ENCODE measurements around the gene SLC5A10.
"Not testable (repeated sequence)": the region's sequence is repeated elsewhere in the genome, so short reads cannot be mapped to it uniquely, and the experiment has no call there.

SLC5A10 gene

DNA sequence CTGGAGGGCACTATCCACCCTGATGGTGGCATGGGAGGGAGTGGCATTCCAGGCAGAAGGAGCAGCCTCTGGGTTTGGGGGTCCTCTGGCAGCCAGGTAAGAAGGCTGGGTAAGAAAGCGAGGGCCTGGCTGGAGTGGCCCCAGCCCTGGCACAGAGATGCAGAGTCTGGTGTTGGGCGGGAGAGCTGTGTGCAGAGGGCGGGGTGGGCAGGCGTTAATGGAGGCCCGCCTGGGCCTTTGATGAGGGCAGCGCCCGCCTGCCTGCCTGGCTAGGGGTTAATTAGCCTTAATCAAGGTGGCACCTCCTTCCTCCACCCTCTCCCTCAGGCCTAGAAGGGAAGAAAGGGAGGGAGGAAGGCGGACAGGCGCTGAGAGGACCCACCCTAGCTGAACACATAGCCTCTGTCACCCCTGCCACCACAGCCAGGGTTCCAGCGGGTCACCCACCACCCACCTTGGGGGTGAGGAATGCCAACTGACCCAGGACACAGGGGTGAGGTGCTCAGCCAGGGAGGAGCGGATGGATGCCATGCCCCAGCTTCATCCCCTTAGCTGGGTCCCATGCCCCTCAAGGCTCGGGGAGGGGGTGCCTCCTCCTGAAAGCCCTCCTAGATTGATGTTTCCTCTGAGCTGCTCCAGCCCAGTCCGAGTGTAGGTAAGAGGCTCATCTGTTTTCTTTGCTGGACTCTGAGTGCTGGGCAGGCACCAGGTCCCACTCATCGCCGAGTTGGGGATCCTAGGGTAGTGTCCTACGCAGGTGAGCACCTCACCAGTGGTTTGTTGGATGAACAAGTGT, 66.0 kb downstream of the SLC5A10 start:
- no peak for DNase-seq (ENCODE audit: low read depth in 2 of 2)

DNA sequence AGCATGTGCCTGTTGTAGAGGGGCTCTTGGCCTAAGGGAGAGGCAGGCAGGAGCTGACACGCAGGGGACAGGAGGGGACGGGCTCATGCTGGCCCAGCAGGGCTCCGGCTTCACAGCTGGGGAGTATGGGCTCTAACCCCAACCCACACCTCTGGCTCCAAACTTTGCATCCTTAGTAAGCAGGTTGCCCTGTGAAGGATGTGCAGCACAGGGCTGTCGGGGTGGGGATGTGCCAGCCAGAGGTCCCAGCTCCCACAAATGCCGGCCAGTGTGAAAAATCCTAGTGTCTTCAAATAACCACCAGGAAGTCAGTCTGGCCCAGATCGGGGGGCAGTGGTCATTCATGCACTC, 66.6 kb downstream of the SLC5A10 start:
- no peak for DNase-seq (ENCODE audit: low read depth in 2 of 2)

DNA sequence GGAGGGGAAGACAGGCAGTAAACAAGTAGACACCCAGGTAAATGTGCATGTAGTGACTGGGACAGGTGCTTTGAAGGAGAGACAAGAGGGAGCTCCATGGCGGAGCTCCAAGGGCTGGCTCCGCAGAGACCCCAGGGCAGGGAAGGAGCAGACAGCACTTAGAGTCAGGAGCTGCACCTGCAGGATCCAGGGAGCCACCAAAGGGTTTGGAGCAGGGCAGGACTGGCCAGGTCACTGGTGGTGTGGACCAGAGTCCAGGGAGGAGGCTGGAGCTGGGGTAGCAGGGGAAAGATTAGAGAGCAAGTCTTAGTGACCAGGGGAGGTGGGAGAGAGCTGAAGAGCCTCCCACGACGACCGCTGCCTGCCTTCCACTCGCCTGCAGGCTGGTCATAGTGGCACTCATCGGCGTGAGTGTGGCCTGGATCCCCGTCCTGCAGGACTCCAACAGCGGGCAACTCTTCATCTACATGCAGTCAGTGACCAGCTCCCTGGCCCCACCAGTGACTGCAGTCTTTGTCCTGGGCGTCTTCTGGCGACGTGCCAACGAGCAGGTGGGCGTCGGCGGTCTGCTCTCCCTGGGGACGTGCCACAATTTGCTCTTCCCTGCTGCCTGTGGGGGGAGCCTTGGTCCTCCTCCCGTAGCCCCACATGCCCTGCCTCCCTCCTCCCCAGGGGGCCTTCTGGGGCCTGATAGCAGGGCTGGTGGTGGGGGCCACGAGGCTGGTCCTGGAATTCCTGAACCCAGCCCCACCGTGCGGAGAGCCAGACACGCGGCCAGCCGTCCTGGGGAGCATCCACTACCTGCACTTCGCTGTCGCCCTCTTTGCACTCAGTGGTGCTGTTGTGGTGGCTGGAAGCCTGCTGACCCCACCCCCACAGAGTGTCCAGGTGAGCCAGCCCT, 67.3 kb downstream of the SLC5A10 start:
- DNase-seq (ENCODE audit: low read depth in 2 of 2), result no peak

DNA sequence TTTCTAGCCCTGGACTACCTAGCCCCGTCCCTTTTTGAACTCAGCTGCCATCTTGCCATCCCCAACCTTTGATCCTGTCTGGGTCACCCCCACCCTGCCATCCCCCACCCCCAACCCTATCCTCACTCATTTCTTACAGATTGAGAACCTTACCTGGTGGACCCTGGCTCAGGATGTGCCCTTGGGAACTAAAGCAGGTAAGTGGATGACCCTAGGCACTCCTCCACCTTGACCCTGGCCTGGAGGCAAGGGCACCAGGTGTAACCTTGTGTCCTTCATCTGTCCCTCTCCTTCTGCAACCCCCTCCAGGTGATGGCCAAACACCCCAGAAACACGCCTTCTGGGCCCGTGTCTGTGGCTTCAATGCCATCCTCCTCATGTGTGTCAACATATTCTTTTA, 68.1 kb downstream of the SLC5A10 start:
- DNase-seq (ENCODE audit: low read depth in 2 of 2), result no peak

DNA sequence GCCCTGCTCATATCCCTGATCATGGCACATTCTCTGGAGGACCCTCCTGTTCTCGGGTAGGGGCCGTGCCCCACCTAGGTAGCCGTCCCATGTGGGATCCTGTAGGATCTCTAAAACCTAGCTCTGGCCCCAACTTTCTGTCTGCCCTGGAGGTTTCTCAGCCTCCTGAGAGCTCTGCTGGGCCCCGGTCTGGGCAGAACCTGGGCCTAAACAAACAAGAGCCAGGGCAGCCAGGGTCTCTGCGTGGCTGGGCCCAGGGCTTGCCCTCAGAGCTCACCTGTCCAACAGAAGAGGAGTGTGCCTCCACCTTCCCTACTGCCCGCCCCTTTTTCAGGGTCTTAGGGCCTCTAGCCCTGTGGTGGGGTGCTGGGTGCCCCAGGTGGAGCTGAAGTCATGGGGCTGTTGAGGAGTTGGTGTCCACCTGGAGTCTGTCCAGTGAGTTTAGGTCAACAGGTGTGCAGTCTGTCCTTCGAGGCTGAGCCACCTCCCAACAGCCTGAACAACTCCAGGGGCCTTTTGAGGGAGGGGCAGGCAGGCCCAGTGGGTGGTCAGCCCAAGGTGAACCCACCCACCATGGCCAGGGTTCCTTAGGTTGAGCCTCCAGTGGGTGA, 69.2 kb downstream of the SLC5A10 start:
- DNase-seq (ENCODE audit: low read depth in 2 of 2), result not testable (repeated sequence)

DNA sequence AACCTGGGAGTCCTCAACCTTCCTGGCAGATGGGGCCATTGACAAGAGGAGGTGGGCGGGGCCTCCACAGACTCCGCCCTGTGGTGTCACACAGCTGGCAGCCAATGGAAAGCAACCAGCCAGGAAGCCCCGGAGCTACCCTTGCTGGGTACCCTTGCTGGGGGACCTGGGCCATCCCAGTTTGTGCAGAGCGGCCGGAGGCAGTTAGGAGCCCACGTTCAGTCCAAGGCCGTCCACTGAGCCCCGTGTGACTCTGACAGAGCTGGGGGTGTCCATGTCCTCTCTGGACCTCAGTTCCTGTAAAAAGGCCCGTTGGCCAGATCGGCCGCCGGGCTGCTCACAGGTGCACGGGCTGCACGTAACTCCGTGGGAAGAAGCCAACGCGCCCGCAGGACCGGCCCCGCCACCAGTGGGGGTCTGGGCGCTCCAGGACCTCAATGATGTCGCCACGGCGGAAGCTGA, 69.7 kb downstream of the SLC5A10 start:
- peak in 1 of 2 donors; percentile 36 for DNase-seq (ENCODE audit: low read depth in 2 of 2)

DNA sequence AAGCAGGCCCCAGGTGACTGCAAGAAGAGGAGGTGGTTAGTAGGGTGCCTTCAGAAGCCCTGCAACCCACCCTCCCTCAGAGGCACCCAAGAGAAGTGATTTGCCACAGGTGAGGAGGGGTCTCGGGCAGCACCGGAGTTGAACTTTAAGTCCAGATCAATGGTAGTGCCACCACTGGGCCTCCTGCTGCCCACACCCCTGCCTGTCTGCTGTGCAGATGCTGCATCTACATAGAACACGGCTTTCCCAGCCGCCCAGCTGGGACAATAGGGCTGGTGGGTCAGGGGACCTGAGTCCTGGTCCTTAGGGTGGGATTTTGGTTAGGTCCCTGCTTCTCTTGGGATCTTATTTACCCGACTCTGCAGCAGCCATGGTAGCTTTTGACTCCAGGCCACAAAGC, 70.2 kb downstream of the SLC5A10 start:
- DNase-seq (ENCODE audit: low read depth in 2 of 2), result no peak

DNA sequence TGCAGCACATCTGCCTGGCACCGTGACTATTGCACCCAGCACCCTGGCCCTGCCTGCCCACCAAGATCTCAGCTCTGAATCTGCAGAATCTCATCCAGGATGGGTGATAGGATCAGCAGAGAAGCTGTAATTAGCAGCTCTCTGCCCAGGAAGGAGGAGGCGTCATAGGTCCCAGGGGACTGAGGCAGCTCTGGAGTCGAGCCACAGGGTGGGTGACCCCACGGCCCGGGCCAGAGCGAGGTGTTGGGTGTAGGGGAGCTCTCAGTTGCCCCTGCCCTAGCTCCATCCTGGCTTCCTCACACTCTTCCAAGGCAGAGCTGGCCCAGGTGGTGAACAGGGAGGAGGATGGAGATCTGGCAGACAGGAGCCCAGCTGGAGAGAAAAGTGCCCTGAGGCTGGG, 70.8 kb downstream of the SLC5A10 start:
- DNase-seq (ENCODE audit: low read depth in 2 of 2), result no peak

DNA sequence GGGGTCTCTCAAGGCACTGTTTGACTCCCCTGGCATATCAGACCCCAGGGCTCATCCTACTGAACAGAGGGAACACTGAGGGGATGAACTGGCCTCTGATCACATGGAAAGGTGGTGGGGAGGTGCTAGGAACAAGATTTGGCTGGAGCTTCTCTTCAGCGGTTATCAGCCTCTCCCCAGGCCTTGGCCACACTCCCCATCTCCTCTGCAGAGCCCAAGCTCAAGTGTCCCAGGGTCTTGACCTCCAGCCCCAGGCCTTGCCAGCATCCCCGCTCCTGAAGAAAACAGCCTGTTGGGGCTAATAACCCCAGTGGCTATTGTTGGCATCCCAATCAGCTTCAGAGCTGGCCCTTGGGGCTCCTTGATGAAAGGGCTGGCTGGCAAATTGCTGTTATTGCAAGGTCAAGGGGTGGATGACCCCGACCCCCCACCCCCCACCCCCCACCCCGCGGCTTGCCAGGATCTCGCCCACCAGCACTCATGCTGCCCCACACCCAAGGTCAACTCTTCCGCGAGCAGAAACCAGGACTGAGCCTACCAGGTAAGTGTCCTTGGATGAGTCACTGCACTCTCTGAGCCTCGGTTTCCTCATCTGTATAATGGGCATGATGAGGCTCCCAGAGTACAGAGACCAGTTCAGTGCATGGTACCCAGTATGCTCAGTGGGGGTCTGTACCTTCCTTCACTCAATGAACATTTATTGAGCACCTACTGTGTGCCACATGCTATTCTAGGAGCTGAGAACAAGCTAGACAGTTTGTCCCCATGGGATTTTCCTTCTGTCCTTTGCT, 71.4 kb downstream of the SLC5A10 start:
- no peak for DNase-seq (ENCODE audit: low read depth in 2 of 2)

DNA sequence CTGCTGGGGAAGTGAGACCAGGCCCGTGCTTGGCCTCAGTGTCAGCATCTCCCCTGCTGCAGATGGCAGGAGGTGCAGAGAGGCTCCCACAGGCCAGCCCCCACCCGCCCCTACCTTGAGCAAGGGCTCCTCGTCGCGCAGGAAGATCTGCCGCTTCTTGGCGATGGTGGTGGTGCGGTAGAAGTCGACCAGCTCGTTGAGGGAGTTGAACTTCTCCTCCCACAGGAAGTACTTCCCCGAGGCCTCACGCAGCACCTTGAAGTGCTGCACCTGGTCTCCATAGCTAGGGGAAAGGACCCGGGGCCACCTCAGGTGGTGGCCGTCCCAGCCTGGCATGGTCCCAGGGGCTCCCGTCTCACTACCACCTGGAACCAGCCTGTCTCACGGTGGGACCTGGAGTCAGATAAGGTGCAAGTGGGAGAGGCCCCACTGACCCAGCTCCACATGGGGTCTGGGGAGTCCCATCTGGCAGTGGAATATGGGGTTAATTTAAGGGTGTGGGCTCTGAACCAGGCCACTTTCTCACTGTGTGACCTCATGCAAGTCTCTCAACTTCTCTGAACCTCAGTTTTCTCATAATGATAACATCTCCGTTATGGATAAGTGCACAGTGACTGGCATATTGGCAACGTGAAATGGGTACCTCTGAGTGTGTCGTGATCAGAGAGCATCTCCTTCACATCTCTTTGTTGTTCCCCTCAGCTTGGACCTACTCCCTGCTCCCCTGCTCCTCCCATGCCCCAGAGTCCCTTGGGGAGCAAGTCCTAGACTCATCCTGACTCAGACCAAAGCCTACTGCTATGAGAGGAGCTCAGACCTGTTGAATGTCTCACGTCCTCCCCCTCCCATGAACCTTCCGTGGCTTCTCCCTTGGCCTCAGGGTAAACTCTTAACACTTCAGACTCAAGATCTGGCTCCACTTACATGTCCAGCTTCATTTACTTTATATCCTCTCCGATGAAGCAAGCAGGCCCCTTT, 72.4 kb downstream of the SLC5A10 start:
- no peak for DNase-seq (ENCODE audit: low read depth in 2 of 2)

DNA sequence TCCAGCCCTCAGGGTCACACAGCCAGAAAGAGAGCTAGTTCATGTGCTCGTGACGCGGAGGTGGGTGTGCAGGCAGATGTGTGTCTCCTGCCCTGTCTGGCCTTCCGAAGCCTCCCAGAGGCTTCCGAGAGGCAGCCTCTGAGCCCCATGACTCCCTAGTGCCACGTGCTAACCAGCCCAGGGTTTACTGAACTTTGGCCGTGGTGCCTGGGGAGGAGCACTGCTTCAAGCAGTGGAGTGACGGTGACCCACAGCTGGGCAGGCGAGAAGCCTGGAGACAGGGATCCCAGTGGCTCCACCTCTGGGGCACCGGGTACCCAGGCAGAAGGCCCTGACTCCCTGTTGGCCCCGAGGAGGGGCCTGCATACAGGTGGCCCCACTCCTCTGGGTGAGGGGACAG, 76.7 kb downstream of the SLC5A10 start:
- not testable (repeated sequence) for DNase-seq (ENCODE audit: low read depth in 2 of 2)

DNA sequence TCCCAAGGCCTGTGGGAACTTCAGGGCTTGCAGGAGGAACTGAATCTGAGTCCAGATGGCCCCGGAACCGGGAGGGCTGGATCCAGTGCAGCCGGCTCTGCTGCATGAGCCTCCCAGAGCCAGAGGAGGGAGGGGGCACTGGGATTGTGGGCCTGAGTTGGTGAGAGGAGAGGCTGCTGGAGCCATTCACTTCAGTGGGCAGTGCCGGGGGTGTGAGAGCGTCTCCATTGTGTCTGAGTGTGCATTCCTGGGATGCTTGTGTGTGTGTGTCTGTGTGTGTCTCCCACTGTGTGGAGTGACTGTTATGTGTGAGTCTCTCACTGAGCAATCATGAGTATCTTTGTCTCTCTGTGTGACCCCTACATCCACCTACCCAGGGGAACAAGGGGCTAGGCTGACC, 77.8 kb downstream of the SLC5A10 start:
- DNase-seq (ENCODE audit: low read depth in 2 of 2), result not testable (repeated sequence)

DNA sequence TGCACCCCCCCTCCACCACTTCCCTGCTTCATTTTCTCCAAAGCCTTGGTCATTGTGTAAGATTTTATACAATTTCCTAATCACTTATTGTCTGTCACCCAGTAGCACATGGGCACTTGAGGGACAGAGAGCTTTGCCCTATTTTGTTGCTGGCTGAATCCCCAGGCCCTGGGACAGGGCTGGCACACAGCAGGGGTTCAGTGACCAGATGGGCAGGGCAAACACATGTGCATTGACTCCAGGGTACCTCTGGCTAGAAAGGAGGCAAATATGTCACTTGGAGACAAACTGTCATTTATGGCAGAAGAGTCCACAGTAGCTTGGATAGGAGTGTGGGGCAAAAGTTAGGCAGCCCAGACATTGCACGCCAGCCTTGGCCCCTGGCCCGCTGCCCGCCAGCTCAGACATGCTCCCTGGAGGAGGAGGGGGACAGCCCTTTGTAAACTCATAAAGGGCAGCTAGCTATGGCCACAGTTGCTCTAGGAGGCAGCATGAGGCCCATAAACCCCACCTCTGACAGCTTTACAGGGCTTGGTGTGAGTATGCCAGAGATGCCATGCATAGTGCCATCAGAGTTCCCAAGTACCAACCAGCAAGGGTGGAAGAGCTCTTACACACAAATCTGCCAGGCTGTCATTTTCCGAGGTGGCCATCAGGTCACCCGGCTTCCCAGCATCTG, 78.9 kb downstream of the SLC5A10 start:
- not testable (repeated sequence) for DNase-seq (ENCODE audit: low read depth in 2 of 2)

DNA sequence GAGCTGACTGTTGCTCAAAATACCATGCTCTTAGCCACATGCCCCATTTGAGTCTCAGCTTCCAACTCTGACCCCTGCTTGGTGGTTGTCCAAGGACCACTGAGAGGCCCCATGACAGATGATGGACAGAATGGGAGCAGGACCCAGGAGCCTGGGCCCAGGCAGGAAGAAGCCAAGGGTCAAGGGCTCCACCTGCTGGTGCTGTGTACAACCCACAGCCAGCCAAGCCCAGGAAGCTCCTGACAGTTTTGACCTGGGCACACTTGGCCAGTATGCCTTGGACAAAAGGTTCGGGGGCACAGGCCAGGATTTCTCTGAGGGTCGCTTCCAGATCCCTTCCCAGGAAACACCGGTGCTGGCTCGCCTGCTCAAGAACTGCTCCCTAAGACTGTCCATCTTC, 79.8 kb downstream of the SLC5A10 start:
- peak; percentile 39 to 45 for DNase-seq (ENCODE audit: low read depth in 2 of 2)

DNA sequence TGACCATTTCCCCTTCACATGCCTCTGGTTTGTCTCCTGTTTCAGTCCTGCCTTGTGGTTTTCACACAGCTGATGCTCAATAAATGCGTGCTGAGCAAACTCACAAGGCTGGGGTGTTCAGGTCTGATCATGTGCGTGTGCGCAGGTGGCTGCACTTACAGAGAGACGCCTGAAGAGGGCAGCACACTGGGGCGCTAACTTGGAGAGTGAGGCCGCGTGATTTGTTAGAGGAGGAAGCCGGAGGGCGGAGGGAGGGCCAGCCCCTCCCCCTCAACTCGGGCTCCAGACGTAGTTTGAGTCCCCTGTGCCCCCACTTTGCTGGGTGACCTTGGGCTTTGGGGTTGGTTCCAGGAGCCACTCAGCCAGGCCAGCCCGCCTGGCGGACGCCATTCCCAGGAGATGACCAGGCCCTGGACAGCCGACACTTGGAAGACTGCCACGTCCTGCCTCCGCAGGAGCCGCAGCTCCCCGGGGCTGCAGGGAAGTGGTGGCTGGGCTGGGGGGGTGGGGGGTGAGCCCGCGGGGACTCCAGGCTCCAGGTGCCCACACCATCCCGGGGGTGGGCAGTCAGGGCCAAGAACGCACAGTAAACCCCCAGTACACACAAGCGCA, 80.5 kb downstream of the SLC5A10 start:
- DNase-seq (ENCODE audit: low read depth in 2 of 2), result not testable (repeated sequence)

DNA sequence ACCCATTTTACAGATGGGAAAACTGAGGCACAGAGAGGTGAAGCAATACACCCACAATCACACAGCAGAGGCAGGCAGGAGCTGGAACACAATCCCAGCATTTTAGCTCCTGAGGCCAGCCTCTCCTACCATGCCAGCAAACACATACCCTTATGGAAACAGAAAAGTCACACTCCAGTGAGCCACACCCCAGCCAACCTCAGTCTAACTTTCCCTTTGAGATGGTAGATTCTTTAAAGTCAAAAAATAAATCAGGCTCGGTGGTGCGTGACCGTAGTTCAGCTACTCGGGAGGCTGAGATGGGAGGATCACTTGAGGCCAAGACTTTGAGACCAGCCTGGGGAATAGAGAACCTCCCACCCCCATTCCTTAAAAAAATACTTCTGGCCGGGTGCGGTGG, 84.2 kb downstream of the SLC5A10 start:
- DNase-seq (ENCODE audit: low read depth in 2 of 2), result not testable (repeated sequence)

DNA sequence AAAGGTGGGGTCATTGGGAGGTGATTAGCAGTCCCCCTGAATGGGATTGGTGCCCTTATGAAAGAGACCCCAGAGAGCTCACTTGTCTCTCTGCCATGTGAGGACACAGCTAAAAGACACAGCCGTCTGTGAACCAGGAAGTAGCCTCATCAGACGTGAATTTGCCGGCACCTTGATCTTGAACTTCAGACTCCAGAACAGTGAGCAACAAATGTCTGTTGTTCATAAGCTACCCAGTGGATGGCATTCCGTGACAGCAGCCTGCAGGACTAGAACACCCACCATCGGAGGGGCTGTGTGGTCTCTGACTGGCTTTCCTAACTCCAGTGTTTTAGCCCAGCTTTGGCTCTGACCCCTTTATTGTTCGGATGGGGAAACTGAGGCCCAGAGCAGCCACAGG, 85.6 kb downstream of the SLC5A10 start:
- not testable (repeated sequence) for DNase-seq (ENCODE audit: low read depth in 2 of 2)

DNA sequence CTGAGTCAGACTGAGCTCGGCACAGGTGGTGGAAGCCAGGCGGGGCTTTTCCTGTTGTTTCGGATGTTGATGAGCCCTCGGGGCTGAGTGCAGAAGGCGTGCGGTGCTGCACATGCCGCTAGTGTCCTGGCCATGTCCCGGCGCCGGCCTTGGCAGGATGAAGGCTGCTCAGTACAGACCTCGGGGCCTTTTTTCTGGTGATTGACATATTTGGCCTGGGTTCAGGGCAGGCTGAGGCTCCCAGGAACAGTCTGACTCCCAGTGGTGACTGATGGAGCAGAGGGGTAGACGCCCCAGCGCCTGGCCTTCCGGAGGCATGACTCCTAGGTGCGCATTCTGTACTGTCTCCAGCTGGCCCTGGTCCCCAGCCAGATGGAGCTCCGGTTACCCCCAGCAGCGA, 86.0 kb downstream of the SLC5A10 start:
- DNase-seq (ENCODE audit: low read depth in 2 of 2), result not testable (repeated sequence)

DNA sequence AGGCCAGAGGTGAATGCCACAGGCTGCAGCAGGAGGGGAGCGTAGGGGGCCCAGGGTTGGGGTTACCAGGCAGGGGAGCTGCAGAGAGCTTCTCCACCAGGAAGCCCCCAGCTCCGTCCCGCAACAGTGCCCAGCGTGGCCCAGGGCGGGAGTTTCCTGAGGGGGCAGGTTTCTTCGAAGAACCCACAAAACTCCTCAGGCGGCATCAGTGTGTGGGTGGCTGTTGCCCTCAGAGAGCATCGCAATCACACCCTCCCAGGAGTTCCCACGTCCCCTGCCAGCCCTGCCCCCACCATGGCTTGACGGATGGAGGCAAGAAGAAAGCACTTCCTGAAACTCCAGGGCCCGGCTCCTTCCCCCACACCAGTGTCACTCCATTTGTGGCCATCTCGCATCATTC, 86.8 kb downstream of the SLC5A10 start:
- not testable (repeated sequence) for DNase-seq (ENCODE audit: low read depth in 2 of 2)

All from activated CD4-positive, alpha-beta T cell treated with anti-CD3 and anti-CD28 coated beads for 24 hours (primary cell).